ENCODE data around the gene EPHX1.

The EPHX1 gene

DNA sequence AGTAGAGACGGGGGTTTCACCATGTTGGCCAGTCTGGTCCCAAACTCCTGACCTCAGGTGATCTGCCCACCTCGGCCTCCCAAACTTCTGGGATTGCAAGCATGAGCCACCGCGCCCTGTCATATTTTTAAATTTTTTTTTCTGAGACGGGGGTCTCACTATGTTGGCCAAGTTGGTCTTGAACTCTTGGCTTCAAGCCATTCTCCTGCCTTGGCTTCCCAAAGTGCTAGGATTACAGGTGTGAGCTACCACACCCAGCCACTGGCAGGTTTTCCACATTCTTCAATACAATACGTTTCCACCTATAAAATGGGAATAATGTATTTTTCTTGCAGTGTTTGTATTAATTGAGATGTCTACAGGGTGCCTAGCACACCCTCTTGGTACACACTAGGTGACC, 82.4 kb downstream of the EPHX1 start:
- no peak for TF ChIP-seq CTCF (IDR thresholded peaks at IDR 0.05; ENCODE audit: low read depth, low read length)
- H3K4me3 ChIP-seq (ENCODE audit: low read depth, low read length), result no peak overlapping the region
